ENCODE results near the gene PACS1. TPM values are rescaled to one million over a fixed set of nuclear protein-coding genes. Genes with fewer than 3 reads are reported as not detected.

The PACS1 gene
- polyA plus RNA-seq, 3 donors = 8.1 to 36.8 (median 12.4) TPM

DNA sequence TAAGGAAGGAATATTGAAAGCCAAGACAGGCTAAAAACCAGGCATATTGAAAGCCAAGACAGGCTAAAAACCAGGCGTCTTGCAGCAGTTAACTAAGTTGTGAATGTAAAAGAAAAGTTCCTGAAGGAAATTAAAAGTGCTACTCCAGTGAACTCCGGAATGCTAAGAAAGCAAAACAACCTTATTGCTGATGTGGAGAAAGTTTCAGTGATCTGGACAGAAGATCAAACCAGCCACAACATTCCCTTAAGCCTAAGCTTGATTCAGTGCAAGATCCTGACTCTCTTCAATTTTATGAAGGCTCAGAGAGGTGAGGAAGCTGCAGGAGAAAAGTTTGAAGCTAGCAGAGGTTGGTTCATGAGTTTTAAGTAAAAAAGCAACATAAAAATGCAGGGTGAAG lies 51.4 kb downstream of the PACS1 start:
- Histone ChIP-seq H3K4me3 (replicated peaks in 1 of 3; ENCODE audit: low read depth in 2 of 3, low read length in 3 of 3) (no peak overlapping the region), H3K79me2 (ENCODE audit: insufficient read depth, low read length) (peaks cover 44% of the 10 kb centered on the region), H4K20me1 (ENCODE audit: insufficient read depth, low read length) (peaks cover 48% of the 10 kb centered on the region), H3K27ac (ENCODE audit: low read depth in 1 of 2, low read length in 2 of 2) (no peak overlapping the region), H3K4me2 (replicated peaks; ENCODE audit: extremely low read depth, low read length, poor library complexity, severe bottlenecking) (no peak overlapping the region), H3K9me3 (replicated peaks in 1 of 2; ENCODE audit: control insufficient read depth in 1 of 2, insufficient read depth in 1 of 2, low read length in 2 of 2) (no peaks in the 10 kb centered on the region), H3K36me3 (replicated peaks in 1 of 2; ENCODE audit: control insufficient read depth in 1 of 2, insufficient read depth in 2 of 2, low read length in 2 of 2) (no peaks in the 10 kb centered on the region), H3K27me3 (ENCODE audit: control insufficient read depth in 2 of 2, insufficient read depth in 2 of 2, low read length in 2 of 2) (no peaks in the 10 kb centered on the region), H2AFZ (ENCODE audit: insufficient read depth, low read depth, low read length, poor library complexity, severe bottlenecking) (no peak overlapping the region), H3K4me1 (ENCODE audit: control insufficient read depth in 1 of 2, insufficient read depth in 2 of 2, low read length in 2 of 2) (peaks cover 11 to 27% of the 10 kb centered on the region in 2 donors), H3K9ac (ENCODE audit: insufficient read depth, low read length, poor library complexity, severe bottlenecking) (no peak overlapping the region)
- intact Hi-C loops (cut with micrococcal nuclease) = no loop called here
- Mint-ChIP-seq H3K4me1 (peaks cover 36% of the 10 kb centered on the region), H3K27ac (no peak overlapping the region), H3K4me3 (no peak overlapping the region), H3K27me3 (ENCODE audit: low read depth in 3 of 3) (peaks cover 0 to 2% (median 0%) of the 10 kb centered on the region in 3 donors), H3K9me3 (no peaks in the 10 kb centered on the region), H3K36me3 (peaks cover 0 to 7% of the 10 kb centered on the region in 2 donors)
- TF ChIP-seq, protein P1, sequence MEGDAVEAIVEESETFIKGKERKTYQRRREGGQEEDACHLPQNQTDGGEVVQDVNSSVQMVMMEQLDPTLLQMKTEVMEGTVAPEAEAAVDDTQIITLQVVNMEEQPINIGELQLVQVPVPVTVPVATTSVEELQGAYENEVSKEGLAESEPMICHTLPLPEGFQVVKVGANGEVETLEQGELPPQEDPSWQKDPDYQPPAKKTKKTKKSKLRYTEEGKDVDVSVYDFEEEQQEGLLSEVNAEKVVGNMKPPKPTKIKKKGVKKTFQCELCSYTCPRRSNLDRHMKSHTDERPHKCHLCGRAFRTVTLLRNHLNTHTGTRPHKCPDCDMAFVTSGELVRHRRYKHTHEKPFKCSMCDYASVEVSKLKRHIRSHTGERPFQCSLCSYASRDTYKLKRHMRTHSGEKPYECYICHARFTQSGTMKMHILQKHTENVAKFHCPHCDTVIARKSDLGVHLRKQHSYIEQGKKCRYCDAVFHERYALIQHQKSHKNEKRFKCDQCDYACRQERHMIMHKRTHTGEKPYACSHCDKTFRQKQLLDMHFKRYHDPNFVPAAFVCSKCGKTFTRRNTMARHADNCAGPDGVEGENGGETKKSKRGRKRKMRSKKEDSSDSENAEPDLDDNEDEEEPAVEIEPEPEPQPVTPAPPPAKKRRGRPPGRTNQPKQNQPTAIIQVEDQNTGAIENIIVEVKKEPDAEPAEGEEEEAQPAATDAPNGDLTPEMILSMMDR (IDR thresholded peaks at IDR 0.05) = no peak
- WGBS (ENCODE audit: insufficient coverage) = 100% methylated on average over 1 of the region's 2 CpGs
- DNase-seq = no peak

DNA sequence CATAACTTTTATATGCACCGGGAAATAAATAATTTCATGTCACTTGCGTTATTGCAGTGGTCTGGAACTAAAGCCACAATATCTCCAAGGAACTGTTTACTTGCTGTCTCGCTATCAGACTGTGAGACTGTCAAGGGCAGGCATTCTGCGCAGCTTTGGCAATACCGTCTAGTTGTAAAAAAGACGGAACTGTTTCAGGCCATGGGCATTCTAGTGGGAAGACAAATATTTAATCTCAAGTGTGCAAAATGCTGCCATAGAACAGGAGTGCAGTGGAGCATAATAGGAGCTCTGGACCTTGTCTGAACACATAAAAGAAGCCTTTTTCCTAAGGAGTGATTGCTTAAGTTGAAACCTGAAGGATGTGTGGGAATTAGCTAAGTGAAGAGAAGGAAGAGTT lies 53.8 kb downstream of the PACS1 start:
- Mint-ChIP-seq H3K4me3 (no peak overlapping the region), H3K36me3 (peaks cover 0 to 12% of the 10 kb centered on the region in 2 donors), H3K9me3 (no peaks in the 10 kb centered on the region), H3K4me1 (peaks cover 37% of the 10 kb centered on the region), H3K27ac (no peak overlapping the region), H3K27me3 (ENCODE audit: low read depth in 3 of 3) (no peaks in the 10 kb centered on the region)
- Histone ChIP-seq H2AFZ (ENCODE audit: insufficient read depth, low read depth, low read length, poor library complexity, severe bottlenecking) (no peak overlapping the region), H3K4me3 (replicated peaks in 1 of 3; ENCODE audit: low read depth in 2 of 3, low read length in 3 of 3) (no peak overlapping the region), H3K4me2 (replicated peaks; ENCODE audit: extremely low read depth, low read length, poor library complexity, severe bottlenecking) (no peak overlapping the region), H3K9ac (ENCODE audit: insufficient read depth, low read length, poor library complexity, severe bottlenecking) (no peak overlapping the region), H3K79me2 (ENCODE audit: insufficient read depth, low read length) (peaks cover 49% of the 10 kb centered on the region), H3K27ac (ENCODE audit: low read depth in 1 of 2, low read length in 2 of 2) (no peak overlapping the region), H3K9me3 (replicated peaks in 1 of 2; ENCODE audit: control insufficient read depth in 1 of 2, insufficient read depth in 1 of 2, low read length in 2 of 2) (no peaks in the 10 kb centered on the region), H3K4me1 (ENCODE audit: control insufficient read depth in 1 of 2, insufficient read depth in 2 of 2, low read length in 2 of 2) (peaks cover 24 to 27% of the 10 kb centered on the region in 2 donors), H4K20me1 (ENCODE audit: insufficient read depth, low read length) (peaks cover 33% of the 10 kb centered on the region), H3K27me3 (ENCODE audit: control insufficient read depth in 2 of 2, insufficient read depth in 2 of 2, low read length in 2 of 2) (no peaks in the 10 kb centered on the region), H3K36me3 (replicated peaks in 1 of 2; ENCODE audit: control insufficient read depth in 1 of 2, insufficient read depth in 2 of 2, low read length in 2 of 2) (no peaks in the 10 kb centered on the region)
- TF ChIP-seq, protein P1 (IDR thresholded peaks at IDR 0.05) = no peak
- 100% methylated on average over 2 of the region's 6 CpGs for WGBS (ENCODE audit: insufficient coverage)
- DNase-seq = no peak
- intact Hi-C loops (cut with micrococcal nuclease) = no loop called here
